ENCODE data around the gene GPC6. TPM values are rescaled to one million over a fixed set of nuclear protein-coding genes. Genes with fewer than 3 reads are reported as not detected.

The GPC6 gene
- total RNA-seq, 3 donors from 2014 or later: 0.03 to 0.08 TPM; not detected in 1

GRCh38 chr13:93502071-93502470, 275.5 kb downstream of the GPC6 start:
- no peaks in the 10 kb centered on the region for H3K36me3 Mint-ChIP-seq (ENCODE audit: insufficient read depth)
- H3K9me3 Mint-ChIP-seq: no peaks in the 10 kb centered on the region
- no peaks in the 10 kb centered on the region for H3K4me1 Mint-ChIP-seq (ENCODE audit: low read depth)
- no peak for DNase-seq
- H3K27me3 Mint-ChIP-seq (ENCODE audit: low read depth): no peaks in the 10 kb centered on the region
- no peak overlapping the region for H3K4me3 Mint-ChIP-seq
- no peak for ATAC-seq

- Mint-ChIP-seq H3K4me1 (ENCODE audit: low read depth) (no peaks in the 10 kb centered on the region), H3K27me3 (ENCODE audit: low read depth) (no peaks in the 10 kb centered on the region), H3K4me3 (no peak overlapping the region), H3K9me3 (no peaks in the 10 kb centered on the region), H3K36me3 (ENCODE audit: insufficient read depth) (no peaks in the 10 kb centered on the region)
- no peak for DNase-seq
- ATAC-seq: no peak
These were observed 276.5 kb downstream of the GPC6 start for GRCh38 chr13:93502987-93503615.

GRCh38 chr13:93505104-93505952, 278.7 kb downstream of the GPC6 start:
- no peaks in the 10 kb centered on the region for H3K9me3 Mint-ChIP-seq
- no peaks in the 10 kb centered on the region for H3K27me3 Mint-ChIP-seq (ENCODE audit: low read depth)
- no peak overlapping the region for H3K4me3 Mint-ChIP-seq
- ATAC-seq (no peak), DNase-seq (no peak)
- no peaks in the 10 kb centered on the region for H3K4me1 Mint-ChIP-seq (ENCODE audit: low read depth)
- no peaks in the 10 kb centered on the region for H3K36me3 Mint-ChIP-seq (ENCODE audit: insufficient read depth)

DNA sequence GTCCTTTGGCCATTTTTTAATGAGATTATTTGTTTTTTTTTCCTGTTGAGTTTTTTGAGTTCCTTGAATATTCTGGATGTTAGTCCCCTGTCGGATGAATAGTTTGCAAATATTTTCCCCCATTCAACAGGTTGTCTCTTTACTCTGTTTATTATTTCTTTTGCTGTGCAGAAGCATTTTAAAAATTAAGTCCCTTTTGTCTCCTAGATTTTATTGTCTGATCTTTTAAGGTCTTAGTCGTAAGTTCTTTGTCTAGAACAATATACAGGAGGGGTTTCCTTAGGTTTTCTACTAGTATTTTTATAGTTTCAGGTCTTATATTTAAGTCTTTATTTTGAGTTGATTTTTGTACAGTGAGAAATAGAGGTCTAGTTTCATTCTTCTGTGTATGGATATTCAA, 284.4 kb downstream of the GPC6 start:
- no peaks in the 10 kb centered on the region for H3K36me3 Mint-ChIP-seq (ENCODE audit: insufficient read depth)
- peaks cover 1% of the 10 kb centered on the region for H3K27me3 Mint-ChIP-seq (ENCODE audit: low read depth)
- DNase-seq (no peak), ATAC-seq (no peak)
- H3K4me3 Mint-ChIP-seq: no peak overlapping the region
- no peaks in the 10 kb centered on the region for H3K4me1 Mint-ChIP-seq (ENCODE audit: low read depth)
- H3K9me3 Mint-ChIP-seq: no peaks in the 10 kb centered on the region

GRCh38 chr13:93515267-93515666, 288.7 kb downstream of the GPC6 start:
- Mint-ChIP-seq H3K9me3 (no peaks in the 10 kb centered on the region), H3K27me3 (ENCODE audit: low read depth) (peaks cover 1% of the 10 kb centered on the region)
- ATAC-seq: no peak

DNA sequence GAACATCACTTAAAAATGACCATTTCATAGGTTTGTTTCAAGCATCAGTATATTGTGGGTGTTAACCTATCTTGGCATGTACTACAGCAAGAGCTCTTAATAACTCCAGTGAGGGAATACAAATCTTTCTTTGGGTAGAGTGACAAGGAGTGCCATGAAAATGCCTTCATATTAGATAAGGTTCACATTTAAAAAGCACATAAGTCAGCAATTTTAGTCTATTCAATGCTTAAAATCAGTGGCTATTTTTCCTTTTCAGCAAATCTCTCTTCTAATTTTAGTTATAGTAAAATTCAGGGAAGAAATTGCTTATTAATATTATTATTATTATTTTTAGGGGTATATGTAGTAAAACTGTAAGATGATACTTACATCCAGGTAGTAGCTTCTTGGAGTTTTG, 291.1 kb downstream of the GPC6 start:
- H3K4me3 Mint-ChIP-seq: no peak overlapping the region
- ATAC-seq: no peak
- H3K9me3 Mint-ChIP-seq: no peaks in the 10 kb centered on the region
- H3K27me3 Mint-ChIP-seq (ENCODE audit: low read depth): peaks cover 1% of the 10 kb centered on the region
- no peaks in the 10 kb centered on the region for H3K4me1 Mint-ChIP-seq (ENCODE audit: low read depth)
- DNase-seq: no peak
- H3K36me3 Mint-ChIP-seq (ENCODE audit: insufficient read depth): no peaks in the 10 kb centered on the region

More at GRCh38 chr13:93515267-93515666, 288.7 kb downstream of the GPC6 start:
- Mint-ChIP-seq H3K4me1 (ENCODE audit: low read depth) (no peaks in the 10 kb centered on the region), H3K4me3 (no peak overlapping the region), H3K36me3 (ENCODE audit: insufficient read depth) (no peaks in the 10 kb centered on the region)
- no peak for DNase-seq

DNA sequence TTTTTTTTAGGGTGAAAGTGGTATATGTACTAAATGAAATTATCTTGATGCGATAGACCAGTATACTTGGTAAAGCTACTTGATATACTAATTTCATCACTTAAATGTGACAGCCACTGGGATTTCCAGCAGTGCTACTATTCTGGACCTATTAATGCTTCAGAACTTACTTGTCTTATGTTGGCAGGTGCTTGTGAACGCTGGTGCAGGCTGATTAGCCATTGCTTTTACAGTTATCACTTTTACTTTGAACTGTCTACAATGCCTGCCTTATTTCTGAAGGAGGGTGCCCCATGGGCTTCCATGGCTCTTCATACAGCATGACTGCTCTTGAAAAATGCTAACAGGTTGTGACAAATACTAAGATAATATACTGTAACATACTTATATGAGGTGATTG, 294.7 kb downstream of the GPC6 start:
- DNase-seq: no peak
- Mint-ChIP-seq H3K27me3 (ENCODE audit: low read depth) (no peaks in the 10 kb centered on the region), H3K4me3 (no peak overlapping the region), H3K9me3 (no peaks in the 10 kb centered on the region), H3K4me1 (ENCODE audit: low read depth) (no peaks in the 10 kb centered on the region), H3K36me3 (ENCODE audit: insufficient read depth) (no peaks in the 10 kb centered on the region)
- ATAC-seq: no peak

GRCh38 chr13:93522501-93522900, 295.9 kb downstream of the GPC6 start:
- no peak for ATAC-seq
- Mint-ChIP-seq H3K36me3 (ENCODE audit: insufficient read depth) (no peaks in the 10 kb centered on the region), H3K9me3 (no peaks in the 10 kb centered on the region), H3K27me3 (ENCODE audit: low read depth) (no peaks in the 10 kb centered on the region), H3K4me1 (ENCODE audit: low read depth) (no peaks in the 10 kb centered on the region), H3K4me3 (no peak overlapping the region)
- DNase-seq: no peak

GRCh38 chr13:93525087-93525486, 298.5 kb downstream of the GPC6 start:
- ATAC-seq (no peak), DNase-seq (no peak)
- Mint-ChIP-seq H3K36me3 (ENCODE audit: insufficient read depth) (no peaks in the 10 kb centered on the region), H3K4me3 (no peak overlapping the region), H3K27me3 (ENCODE audit: low read depth) (no peaks in the 10 kb centered on the region), H3K4me1 (ENCODE audit: low read depth) (no peaks in the 10 kb centered on the region), H3K9me3 (no peaks in the 10 kb centered on the region)

DNA sequence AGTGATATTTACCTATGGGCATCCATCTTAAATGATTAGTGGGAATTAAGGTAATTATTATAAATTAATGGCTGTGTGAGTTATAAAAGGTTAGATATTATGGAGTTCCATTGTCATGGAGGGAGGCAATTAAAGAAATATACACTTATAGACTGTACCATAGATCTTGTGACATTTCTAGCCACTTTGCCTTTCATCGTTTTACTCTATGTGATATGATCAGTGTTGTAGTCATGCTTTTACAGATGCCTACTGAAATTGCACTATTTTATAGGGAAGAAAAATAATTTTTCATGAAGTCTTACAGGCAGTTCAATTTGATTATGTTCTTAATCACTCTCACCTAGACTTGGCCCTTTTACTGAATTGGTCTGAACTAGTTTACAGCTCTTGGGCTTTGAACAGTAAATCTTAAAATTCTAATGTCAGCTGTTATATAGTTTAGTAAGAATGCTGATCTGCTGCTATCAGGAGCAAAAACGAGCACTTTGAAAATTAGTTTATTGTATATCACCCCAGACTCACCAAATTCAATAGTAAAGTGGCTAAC, 301.2 kb downstream of the GPC6 start:
- ATAC-seq (no peak), DNase-seq (no peak)
- Mint-ChIP-seq H3K9me3 (no peaks in the 10 kb centered on the region), H3K27me3 (ENCODE audit: low read depth) (no peaks in the 10 kb centered on the region), H3K36me3 (ENCODE audit: insufficient read depth) (no peaks in the 10 kb centered on the region), H3K4me3 (no peak overlapping the region), H3K4me1 (ENCODE audit: low read depth) (no peaks in the 10 kb centered on the region)

GRCh38 chr13:93529961-93530360, 303.4 kb downstream of the GPC6 start:
- Mint-ChIP-seq H3K4me3 (no peak overlapping the region), H3K9me3 (no peaks in the 10 kb centered on the region), H3K4me1 (ENCODE audit: low read depth) (no peaks in the 10 kb centered on the region), H3K27me3 (ENCODE audit: low read depth) (no peaks in the 10 kb centered on the region), H3K36me3 (ENCODE audit: insufficient read depth) (no peaks in the 10 kb centered on the region)
- DNase-seq: no peak
- no peak for ATAC-seq

DNA sequence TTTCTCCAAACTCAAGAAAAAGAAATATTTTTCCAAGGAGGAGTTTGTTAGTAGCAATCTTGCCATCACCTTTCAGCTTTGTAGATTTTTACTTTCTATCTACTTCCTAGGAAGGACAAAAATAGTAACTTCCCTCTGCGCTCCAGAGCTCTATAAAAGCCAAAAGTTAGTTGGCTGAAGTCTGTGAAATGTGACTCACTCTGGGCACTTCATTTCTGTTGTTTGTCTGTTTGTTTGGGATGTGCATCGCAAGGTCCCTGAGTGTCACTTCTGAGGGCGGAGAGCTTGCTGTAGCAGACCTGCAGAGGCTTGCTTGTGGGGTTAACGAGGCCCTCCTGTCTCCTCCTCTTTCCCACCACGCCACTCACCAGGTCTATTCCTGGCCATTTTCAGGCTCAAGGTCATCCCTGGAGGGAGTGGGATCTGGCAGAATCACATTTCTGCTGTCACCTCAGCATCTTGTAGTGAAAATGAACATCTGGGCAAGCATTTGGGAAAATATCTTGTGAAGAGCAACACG, 307.6 kb downstream of the GPC6 start:
- Mint-ChIP-seq H3K4me1 (ENCODE audit: low read depth) (no peaks in the 10 kb centered on the region), H3K36me3 (ENCODE audit: insufficient read depth) (no peaks in the 10 kb centered on the region), H3K4me3 (no peak overlapping the region), H3K9me3 (peaks cover 3% of the 10 kb centered on the region), H3K27me3 (ENCODE audit: low read depth) (no peaks in the 10 kb centered on the region)
- no peak for ATAC-seq
- no peak for DNase-seq

DNA sequence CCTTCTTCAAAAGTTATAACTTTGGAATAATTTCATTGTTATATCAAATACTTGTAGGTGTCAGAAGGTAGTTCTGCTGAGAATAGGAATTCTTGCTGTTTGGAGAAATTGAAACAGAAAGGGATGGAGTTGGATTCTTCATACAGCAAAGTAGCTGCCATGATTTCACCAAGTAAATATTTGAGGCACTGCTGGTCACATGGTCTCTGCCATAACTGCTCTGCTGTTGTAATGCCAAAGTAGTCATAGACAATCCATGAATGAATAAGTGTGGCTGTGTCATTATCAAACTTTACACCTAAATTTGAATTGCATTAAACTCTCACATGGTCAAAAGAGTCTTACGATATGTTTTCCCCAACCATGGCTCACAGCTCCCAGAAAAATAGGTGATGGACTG, 308.6 kb downstream of the GPC6 start:
- no peaks in the 10 kb centered on the region for H3K27me3 Mint-ChIP-seq (ENCODE audit: low read depth)
- H3K4me1 Mint-ChIP-seq (ENCODE audit: low read depth): no peaks in the 10 kb centered on the region
- ATAC-seq (no peak), DNase-seq (no peak)
- H3K36me3 Mint-ChIP-seq (ENCODE audit: insufficient read depth): no peaks in the 10 kb centered on the region
- H3K4me3 Mint-ChIP-seq: no peak overlapping the region
- peaks cover 3% of the 10 kb centered on the region for H3K9me3 Mint-ChIP-seq

- DNase-seq (no peak), ATAC-seq (no peak)
- peaks cover 9% of the 10 kb centered on the region for H3K9me3 Mint-ChIP-seq
- no peaks in the 10 kb centered on the region for H3K36me3 Mint-ChIP-seq (ENCODE audit: insufficient read depth)
- no peaks in the 10 kb centered on the region for H3K27me3 Mint-ChIP-seq (ENCODE audit: low read depth)
- no peaks in the 10 kb centered on the region for H3K4me1 Mint-ChIP-seq (ENCODE audit: low read depth)
- no peak overlapping the region for H3K4me3 Mint-ChIP-seq
These were observed 313.3 kb downstream of the GPC6 start for GRCh38 chr13:93539914-93540313.

DNA sequence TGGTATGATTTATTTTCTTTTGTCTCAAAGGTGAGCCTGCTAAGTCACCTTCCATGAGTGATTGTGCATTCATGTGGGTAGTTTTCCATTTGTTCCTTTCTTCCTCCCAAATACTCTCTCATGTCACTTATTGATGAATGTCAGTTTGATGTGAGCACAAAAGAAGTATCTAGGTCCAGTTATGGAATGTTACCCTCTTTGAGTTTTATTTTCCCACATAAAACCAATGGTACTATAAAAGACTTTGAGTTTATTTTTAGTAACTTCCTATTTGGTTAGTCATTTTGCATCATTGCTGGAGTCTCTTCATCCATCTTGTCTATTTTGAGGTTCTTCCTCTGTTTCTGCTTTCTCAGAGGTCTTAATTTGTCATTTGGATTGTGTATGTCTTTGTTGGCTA, 321.3 kb downstream of the GPC6 start:
- H3K27me3 Mint-ChIP-seq (ENCODE audit: low read depth): no peaks in the 10 kb centered on the region
- H3K4me3 Mint-ChIP-seq: no peak overlapping the region
- ATAC-seq: no peak
- peaks cover 7% of the 10 kb centered on the region for H3K9me3 Mint-ChIP-seq
- no peaks in the 10 kb centered on the region for H3K36me3 Mint-ChIP-seq (ENCODE audit: insufficient read depth)
- no peaks in the 10 kb centered on the region for H3K4me1 Mint-ChIP-seq (ENCODE audit: low read depth)
- DNase-seq: no peak
